GM20000 (cell line): Measurements from ENCODE around the gene KCTD2.

Source experiments
- DNase-seq: peaks from one replicate; pipeline ENCODE4 v3.0.0; 2012; ENCODE audit warnings: low spot score
- TF ChIP-seq, protein P1 (sequence below): IDR thresholded peaks from 2 replicates; pipeline ENCODE4 v1.5.1; 2012; ENCODE audit warnings: mild to moderate bottlenecking, control low read depth; ENCODE audit errors: extremely low read depth, missing control alignments

Gene KCTD2

DNA sequence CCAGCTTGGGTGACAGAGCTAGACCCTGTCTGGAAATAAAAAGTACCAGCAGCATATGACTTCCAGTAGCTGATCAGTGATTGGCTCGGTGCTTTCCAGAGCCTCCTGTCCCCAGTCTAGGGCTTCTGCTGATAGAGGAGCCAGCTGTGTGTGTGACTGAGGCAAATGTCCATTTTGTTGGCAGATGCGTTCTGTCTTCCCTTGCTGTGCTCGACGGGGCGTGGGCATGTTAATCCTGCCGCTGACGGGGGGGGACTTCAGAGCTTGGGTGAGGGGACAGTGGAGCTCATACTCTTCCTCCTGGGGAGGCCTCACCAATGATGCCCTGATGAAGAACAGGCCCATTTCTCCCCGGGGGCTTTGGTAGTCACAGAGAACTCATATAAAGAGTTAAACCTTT is 14.6 kb downstream of the KCTD2 start:
- TF ChIP-seq, protein P1, sequence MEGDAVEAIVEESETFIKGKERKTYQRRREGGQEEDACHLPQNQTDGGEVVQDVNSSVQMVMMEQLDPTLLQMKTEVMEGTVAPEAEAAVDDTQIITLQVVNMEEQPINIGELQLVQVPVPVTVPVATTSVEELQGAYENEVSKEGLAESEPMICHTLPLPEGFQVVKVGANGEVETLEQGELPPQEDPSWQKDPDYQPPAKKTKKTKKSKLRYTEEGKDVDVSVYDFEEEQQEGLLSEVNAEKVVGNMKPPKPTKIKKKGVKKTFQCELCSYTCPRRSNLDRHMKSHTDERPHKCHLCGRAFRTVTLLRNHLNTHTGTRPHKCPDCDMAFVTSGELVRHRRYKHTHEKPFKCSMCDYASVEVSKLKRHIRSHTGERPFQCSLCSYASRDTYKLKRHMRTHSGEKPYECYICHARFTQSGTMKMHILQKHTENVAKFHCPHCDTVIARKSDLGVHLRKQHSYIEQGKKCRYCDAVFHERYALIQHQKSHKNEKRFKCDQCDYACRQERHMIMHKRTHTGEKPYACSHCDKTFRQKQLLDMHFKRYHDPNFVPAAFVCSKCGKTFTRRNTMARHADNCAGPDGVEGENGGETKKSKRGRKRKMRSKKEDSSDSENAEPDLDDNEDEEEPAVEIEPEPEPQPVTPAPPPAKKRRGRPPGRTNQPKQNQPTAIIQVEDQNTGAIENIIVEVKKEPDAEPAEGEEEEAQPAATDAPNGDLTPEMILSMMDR = no peak
- DNase-seq = no peak

DNA sequence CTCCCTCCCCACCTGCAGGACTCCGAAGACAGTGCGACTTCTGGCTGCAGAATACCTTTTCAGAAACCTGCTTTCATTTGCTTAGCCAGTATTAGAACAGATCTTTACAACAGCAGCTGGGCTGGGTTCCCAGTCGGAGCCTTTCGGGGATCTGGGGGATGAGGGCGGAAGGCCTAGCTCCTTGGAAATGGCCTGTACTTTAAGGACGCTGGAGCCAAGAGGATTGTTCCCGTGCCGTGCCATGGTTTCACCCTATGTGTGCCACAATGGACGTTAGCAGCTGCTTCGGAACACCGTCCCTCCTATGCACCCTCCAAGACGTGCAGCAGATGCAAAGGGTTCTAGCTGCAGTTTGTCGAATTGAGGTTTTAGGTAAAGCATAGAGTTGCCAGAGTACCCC is 16.2 kb downstream of the KCTD2 start:
- DNase-seq = no peak
- TF ChIP-seq, protein P1 = no peak

DNA sequence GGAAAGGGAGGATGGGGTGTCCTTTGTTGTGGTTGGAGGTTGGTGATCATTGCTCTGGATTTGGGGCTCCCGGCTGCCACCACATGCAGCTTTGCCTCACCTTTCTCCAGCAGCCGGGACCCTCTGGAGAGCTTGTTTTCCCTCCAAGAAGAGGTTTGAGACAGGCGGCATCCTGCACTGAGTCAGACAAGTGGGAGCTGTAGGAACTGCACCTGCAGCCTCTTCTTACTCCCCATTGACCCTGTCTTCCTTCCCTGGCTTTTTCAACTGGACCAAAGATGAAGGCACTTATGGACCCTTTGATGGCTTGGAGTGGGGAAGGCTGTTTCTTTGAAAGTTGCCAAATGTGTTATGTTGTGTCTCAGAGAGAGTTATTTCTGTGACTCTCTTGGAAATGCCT is 16.6 kb downstream of the KCTD2 start:
- TF ChIP-seq, protein P1 = no peak

DNA sequence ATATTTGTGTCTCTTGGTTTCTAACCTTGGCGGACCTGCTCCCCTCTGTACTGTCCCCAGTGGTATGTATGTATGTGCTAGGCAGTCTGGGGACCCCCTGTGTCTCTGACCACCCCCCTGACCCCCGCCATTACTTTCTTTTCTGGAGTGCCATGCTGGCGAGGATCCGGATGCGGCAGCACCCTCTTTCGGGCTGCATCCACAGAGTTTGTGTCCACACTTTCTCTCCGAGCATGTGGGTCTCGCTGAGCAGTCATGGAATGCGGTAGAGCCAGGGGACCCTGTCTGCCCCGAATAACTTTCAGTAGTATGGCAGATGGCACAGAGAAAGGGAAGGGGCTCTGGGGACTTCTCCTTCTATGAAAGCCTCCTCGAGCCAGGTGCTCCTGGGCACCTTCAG is 17.0 kb downstream of the KCTD2 start:
- TF ChIP-seq, protein P1 = no peak

More for the DNA sequence above, 16.6 kb downstream of the KCTD2 start:
- no peak for DNase-seq

DNA sequence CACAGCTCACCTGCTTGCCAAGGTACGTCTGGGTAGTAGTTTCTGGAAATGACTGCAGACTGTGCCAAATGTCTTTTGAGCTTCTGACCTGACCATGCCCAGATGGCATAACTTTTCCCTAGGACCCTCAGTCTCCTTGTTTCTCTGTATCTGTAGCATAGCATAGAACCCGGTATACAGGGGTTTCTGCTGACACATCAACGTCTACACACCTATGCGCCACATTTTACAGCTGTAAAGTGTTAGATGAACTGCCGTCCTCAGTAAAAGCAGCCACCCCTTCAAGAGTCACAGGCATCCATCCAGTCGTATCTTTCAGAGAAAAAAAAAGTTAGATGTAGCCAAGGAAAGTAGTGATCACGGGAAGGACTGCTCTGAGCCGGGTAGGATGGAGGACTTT is 17.4 kb downstream of the KCTD2 start:
- TF ChIP-seq, protein P1 = no peak
- DNase-seq = peak; percentile 5

More for the DNA sequence above, 17.0 kb downstream of the KCTD2 start:
- DNase-seq = no peak

DNA sequence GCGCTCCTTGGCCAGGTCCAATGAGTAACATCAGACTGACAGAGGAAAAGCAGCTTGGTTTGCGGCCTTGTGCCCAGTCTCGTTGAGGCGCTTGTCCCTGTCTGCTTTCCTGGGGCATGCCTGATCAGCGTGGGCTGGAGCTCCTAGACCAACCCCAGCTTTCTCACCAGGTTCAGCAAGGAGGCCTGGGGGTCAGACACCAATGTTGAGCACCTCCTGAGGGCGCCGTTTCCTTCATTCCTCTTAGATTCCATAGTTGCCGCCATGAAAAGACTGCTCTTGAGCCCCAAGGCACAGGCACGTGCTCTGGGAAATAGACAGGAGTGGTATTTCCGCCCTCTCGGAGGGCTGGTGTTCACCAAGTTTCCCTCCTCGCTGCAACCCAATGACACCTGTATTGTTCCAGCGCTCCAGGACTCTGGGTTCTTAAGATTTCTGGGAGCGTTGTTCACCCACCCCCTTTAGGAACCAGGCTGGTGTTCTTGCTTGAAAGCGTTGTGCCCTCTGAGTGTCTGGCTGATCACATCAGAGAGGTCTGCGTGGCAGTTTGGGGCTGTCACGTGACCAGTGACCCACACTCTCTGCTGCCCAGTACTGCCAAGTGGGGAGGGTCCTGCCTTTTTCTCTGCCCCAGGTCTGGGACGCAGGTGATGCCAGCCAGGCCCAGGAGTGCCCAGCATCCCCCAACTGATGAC is 18.0 kb downstream of the KCTD2 start:
- TF ChIP-seq, protein P1 = no peak
- DNase-seq = no peak

DNA sequence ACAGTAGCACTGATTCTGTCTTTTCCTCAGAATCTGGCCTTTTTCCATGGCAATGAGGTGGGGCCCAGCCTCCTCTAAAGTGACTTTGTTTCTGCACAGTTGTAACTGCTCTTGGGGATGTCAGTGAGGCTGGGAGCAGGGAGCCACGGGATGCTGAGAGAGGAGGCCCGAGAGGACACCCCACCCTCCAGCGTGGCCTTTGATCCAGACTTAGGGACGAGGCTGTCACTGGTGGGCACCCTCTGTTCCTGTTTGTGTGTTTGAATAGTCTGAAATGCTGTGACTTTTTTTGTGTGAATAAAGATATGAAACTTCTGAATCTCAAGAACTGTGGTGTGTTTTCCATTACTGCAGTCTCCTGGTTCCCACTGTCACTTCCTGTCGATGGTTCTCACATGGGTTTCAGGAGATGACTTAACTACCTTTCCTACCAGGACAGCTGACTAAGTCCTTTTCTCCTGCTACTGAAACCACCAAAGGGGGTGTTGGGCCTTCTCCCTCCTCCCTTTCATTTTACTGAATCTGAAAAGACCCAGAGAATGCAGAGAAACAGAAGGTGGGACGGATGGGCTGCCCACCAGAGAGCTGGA is 18.6 kb downstream of the KCTD2 start:
- TF ChIP-seq, protein P1 = no peak
- DNase-seq = peak; percentile 64
